HG03135 (cell line): ENCODE data around the gene VTI1A.
"Not testable (repeated sequence)": the region's sequence is repeated elsewhere in the genome, so short reads cannot be mapped to it uniquely, and the experiment has no call there.

Experiments
- ATAC-seq: cut with Tn5 transposase; IDR thresholded peaks from one replicate; pipeline ENCODE4 v1.9.1; 2021; ENCODE audit warnings: mild to moderate bottlenecking, moderate library complexity; ENCODE audit not compliant: unreplicated experiment

VTI1A gene

DNA sequence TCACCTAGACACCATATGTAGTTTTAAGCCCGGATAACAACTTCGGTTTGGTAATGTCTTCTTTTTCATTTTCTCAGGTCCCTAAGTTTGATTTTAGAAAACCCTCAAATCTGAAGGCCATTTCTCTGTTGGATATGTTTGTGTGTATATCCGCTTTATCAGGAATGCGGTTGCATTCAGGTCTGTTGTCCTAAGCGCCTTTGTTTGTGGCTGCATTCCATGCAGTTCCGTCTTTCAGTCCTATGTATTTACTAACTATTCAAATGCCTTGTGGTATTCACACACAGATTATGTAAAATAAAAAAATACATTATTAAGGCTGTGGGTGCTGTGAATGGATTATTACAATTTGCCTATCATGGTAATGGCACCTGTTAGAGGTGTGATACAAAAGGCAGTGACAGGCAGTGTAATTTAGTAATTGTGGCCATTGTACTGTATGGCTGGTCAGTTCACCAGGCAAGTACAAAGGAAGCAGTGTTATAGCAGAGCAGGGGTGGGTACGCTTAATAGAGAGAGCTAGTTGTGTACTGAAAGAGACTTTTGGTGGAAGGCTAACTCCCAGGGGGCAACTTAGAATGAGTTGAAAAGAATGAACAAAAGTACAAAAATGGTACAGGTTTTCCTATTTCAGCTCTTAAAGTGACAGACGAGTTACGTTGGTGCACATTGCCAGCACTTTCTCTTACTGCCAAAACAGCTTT is 136.4 kb downstream of the VTI1A start:
- no peak for ATAC-seq

DNA sequence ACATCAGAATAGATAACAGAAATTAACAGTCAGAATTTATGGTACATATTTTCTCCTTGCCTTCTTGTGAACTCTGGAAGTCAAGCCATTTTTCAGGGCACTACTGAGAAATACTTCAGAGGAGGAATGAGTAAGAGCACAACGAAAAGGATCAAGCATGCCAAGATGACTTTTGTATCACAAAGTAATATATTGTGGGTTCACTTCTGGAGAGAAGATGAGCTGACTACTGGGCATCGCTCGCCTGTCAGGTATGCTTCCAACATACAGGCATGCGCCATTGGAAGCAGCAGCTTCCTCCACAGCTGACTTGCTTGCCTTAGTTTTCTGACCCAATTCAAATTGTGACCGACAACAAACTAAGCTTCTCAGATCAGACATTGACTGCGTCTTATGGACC is 137.3 kb downstream of the VTI1A start:
- no peak for ATAC-seq

DNA sequence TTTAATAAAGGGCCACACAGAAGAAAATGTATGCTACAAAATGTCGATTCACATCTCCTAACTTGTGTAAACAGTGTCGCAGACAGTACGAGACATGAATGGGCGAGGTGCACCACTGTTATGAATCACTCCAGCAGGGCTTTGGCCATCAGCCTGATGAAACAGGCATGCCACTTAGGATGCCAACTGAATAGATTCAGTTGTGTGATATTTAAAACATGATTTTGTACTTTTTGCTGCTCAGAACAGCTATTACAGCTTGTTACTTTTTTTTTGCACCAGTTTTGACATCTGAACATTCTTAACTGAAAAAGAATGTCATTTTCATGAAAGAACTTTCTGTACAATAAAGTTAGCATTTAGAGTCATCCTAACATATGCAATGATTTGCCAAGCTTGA is 138.1 kb downstream of the VTI1A start:
- no peak for ATAC-seq

DNA sequence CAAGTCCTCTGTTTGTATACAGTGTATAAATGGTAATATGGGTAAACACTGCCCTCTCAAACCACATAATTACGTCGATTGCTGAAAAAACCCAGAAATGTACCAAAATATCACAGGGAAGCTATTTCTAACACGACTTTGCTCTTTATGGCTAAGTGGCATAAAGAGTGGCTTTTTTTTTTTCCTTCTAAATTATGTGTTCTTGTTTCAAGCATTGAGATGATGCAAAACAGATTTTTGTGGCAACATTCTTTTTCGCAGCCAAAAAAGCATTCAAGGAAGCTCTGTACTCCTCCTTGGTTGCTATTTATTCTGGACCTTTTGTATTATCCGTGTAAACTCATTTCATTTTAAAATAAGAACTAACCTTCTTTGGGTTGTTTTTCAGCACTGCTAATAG is 138.9 kb downstream of the VTI1A start:
- no peak for ATAC-seq

DNA sequence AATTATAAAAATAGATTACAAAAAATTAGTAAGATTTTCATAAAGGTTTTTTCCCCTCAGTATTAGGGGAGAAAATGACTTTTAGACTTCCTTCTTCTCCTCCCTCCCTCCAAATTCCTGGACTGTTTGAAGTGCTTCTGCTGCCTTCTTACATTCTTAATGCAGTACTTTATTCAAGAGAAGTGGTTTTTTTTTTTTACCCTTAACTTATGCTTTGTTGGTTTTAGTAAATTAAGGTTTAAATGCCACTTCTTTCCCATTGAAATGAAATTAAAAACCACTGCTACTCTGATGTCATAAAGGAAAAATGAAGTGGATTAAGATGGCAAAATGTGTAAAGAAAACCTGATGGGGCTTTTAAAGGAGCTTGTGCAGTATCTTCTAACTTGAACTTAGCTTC is 140.7 kb downstream of the VTI1A start:
- ATAC-seq: no peak

DNA sequence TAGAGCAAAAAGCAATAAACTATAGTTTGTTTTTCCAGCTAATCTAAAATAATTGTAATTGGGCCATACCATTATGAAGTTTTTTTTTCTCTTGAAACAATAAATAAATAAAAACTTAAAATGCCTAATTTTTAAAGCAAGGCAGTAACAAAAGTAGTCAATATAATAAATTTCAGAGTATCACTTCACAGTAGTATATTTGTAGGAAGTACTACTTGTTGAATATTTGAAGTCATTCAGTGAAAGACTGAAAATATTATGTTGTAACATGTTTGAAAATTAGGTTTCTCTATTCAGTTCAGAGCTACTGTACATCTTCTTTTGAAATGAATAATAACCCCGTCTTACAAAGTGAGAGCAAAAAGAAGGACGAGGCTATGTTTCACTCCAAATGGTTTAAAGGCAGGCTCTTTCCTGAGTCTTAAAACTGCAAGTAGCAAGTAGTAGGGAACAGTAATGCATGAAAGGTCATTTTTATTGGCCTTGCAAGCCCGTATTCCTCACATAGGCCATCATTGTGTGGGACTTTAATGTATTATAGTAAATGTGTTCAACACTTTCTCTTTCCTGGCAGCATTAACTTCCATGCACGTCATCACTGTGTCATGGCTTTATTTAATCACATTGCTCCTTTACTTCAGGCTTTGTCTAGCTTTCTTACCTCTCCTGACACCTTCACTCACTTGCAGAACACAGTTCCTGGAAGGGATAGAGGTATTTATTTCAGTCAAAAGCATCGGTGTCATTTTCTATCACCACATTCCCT is 141.4 kb downstream of the VTI1A start:
- ATAC-seq: no peak

DNA sequence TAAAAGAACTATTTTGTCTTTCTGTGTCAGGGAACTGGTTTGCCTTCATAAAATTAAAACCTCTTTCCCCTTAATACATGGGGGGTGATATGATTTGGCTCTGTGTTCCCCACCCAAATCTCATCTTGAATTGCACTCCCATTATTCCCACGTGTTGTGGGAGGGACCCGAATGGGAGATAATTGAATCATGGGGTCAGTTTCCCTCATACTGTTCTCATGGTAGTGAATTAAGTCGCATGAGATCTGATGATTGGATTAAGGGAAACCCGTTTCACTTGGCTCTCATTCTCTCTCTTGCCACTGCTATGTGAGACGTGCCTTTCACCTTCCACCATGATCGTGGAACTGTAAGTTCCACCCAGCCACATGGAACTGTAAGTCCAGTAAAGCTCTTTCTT is 142.1 kb downstream of the VTI1A start:
- ATAC-seq: no peak

DNA sequence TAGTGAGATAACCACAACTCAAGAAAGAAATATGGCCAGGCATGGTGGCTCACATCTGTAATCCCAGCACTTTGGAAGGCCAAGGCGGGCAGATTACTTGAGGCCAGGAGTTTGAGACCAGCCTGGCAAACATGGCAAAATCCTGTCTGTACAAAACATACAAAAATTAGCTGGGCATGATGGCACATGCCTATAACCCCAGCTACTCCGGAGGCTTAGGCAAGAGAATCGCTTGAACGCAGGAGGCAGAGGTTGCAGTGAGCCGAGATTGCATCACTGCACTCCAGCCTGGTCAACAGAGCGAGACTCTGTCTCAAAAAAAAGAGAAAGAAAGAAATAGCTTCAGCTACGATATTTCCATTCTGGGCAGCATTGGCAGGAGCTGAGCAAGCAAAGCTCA is 143.8 kb downstream of the VTI1A start:
- not testable (repeated sequence) for ATAC-seq

DNA sequence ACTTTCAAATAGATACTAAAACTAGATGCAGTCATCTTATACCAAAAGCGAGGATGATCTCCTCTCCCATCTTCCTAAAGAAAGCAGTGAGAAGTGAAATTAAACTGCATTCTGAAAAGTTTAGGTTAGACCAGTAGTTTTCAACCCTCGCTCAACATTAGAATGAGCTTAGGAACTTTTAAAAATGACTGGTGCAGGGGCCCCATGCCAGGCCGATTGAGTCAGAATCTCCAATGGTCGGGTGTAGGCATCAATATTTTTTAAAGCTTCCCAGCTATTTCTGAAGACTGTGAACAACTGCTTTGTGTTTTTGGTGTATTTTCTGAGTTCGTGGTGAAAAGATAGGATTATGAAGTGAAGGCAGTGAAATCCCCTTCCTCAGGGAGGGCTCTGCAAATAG is 146.0 kb downstream of the VTI1A start:
- ATAC-seq: no peak

DNA sequence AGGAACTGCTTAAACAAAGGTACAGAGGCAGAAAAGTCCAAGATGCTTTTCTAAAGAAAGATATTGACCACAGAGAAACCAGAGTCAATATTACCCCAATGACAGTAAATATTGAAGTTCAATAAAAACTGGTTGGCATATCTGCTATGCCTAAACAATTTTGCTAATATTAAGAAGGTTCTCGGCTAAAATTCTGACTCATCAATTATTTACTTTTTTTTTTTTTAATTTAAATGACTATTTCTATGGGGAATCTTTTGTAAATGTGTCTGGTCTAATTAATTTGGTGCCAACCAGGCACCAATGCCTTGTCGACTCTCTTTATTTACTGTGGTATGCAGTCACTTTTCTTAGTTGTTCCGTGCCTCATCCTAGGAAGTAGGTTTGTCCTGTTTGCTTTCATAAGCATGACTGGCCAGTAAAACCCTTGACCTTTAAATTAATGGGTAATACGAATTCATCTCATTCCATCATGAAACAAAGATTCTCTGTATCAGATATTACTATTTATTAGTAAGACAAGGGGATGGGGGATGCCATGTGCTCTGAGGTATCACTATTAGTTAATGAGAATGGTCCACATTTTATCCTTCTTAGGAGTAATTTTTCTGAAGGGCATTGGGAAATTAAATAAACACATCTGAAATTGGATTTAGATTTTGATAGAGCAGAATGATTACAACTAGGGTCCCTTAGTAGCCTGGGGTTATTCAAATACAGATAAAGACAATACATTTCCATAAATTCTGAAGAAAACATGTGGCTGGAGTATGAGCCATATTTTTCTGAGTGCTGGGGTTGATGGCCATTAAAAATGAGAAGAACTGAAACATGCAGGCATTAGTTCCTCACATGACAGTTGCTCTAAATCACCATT is 154.4 kb downstream of the VTI1A start:
- ATAC-seq: no peak

DNA sequence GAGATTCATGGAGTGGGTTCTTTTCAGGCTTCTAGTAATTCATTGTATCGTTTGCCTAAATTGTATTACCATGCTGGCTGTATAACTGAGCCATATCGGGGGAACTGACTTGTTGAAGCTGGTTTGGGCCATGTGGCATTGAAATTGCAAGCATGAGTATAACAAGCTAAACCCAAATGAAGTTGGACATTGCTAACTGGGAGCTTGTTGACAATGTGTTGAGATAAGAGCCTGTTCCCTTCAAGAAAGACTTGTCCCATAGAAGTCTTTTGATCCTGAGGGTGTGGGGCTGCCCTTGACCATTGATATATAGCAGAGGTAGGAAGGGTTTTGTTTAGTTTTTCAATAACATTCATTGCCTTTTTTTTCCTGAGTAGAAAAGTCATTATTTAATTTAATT is 156.0 kb downstream of the VTI1A start:
- no peak for ATAC-seq

DNA sequence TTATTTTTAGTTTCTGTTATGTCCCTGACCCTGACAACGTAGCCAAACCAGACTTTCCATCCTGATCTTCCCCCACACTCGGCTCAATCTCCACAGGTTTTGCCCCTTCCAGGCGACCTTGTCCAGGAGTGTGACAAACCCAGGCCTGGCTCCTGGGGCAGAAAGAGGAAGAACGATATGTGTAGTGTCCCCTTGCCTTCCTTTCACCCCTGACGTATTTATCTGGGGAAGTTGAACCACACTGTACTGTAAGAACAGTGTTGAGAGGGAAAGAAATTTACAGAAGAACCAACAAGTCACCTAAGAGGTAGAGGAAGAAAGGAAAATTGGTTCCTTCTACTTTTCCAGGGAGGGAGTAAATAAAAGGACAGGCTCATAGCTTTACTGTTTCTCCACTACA is 158.0 kb downstream of the VTI1A start:
- no peak for ATAC-seq

DNA sequence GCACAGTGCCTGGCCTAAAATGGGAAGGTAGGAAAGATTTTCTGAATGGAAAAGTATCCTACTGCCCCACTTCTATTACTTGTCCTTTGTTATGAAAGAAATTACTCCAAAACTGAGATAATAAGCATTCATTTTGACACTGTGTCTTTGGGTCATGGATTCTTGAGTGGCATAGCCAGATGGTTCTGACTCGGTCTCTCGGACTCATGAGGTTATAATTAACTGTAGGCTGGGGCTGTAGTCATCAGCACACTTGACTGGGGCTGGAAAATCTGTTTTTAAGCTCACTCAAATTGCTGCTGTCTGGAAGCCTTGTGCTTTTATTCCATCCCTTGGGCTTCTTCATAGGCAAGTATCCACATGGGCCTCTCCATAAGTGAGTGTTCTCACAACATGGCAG is 160.5 kb downstream of the VTI1A start:
- no peak for ATAC-seq

DNA sequence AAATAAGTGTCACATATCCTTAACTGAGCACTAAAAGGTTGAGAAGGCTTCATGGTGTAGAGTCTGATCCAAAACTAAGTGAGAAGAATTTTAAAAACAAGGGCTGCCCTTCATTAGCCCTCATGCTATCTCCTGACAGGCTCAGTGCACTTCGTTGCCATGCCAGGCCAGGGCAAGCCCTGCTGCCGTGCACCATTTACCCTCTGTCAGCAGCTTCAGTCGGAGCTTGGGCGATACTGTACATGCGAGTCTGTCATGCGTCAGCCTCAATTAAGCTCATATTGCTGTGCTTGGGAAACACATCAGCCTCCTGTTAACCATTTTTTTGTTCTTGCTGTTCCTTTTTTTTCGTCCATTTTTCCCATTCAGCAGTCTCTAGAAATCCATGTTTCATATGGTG is 166.6 kb downstream of the VTI1A start:
- no peak for ATAC-seq

DNA sequence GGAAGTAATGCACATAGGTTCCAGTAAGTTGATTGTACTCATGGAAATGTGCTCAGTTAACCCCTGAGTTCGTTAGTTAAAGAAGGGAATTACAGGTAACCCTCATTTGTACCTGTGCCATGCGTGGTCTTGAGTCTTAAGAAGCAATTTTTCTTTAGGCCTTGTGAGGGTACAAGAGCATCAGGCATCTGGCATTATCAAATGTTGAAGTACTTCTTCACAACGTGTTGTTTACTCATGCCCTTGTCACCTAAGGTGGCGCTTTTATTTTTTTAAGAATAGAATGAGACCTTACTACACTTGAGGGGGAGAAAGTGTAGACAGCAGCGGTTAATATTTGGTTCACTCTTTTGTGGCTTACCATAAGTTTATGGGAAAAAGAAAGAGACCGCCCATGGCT is 167.1 kb downstream of the VTI1A start:
- no peak for ATAC-seq

DNA sequence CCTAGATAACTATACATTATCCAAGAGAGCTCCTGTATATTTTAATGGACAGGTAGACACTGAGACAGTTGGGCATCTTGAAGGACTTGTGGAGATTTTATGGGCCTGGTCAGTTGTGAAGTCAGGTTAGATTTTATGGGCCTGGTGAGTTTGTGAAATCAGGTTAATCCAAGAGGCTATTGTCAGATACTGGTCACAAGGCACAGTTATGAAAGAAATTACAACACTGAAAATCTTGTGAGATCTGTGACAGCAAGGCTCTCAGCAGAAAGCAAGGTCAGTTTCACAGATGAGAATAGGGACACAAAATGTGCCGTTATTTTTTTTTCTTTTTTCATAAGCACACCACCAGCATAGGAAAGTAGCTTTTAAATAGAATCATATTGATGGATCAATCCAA is 167.6 kb downstream of the VTI1A start:
- ATAC-seq: no peak

DNA sequence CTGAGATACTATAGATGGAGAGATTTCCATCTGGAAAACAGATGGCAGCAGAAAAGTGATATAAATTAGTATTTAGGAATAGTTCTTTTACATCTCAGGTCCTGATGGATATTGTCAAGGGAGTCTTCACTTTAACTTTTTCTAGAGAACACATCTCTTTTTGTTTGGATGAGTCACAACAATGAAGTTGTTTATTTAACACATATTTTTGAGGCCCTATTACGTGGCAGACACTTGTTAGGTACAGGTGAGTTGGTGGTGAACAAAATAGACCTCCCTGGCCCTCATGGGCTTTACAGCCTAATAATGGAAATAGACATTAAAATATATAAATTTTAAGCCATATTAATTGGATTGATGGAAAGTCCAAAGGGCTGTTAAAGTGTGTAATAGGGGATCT is 168.3 kb downstream of the VTI1A start:
- ATAC-seq: no peak

DNA sequence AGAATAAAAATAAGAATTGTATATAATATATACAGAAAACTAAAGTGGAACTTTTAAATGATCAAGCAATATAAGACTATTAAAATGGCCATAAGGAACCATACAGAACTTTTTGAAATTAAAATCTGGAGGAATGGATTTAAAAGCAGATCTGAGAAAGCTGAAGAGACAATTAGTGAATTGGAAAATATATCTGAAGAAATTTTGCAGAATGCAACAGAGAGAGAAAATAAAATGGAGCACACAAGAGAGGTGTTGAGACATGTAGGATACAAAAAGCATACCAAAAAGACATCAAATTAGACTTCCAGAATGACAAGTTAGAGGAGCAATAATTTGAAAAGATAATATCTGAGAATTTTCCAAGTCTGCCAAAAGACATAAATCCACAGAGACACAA is 169.6 kb downstream of the VTI1A start:
- ATAC-seq: no peak

DNA sequence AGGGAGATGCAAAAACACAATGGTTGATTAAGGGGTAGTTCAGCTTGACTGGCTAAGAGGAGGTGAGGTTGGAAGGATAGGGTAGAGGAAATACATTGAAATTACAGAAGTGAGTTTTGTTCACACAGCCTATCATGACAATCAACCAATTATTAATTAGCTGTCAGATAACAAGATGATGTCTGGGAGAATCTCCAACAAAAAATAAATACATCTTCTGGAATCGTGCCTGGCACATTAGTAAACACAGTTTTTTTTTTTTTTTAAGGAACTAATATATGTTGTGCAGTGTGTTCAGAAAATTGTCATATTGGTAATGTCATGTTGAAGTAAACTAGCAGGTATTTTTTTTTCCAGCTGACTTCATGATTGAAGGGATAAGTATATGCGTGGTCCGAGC is 171.8 kb downstream of the VTI1A start:
- no peak for ATAC-seq

DNA sequence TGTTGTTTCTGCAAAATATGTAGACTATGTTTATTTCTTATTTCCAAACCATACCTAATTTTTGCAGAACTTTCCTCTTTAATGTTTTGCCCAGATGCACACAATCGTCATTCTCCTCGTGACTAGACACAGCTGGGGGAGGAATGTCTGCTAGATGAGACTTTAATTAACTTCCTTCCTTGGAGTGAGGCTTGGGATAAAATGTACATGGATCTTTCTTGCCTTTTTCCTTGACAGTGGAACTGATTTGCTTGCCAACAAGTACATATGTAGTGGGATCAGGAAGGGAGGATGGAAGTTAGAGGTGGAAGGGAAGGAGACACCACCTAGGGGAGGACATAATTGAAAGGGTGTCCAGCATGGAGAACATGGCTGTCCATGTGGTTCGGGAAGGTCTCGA is 172.5 kb downstream of the VTI1A start:
- ATAC-seq: no peak

DNA sequence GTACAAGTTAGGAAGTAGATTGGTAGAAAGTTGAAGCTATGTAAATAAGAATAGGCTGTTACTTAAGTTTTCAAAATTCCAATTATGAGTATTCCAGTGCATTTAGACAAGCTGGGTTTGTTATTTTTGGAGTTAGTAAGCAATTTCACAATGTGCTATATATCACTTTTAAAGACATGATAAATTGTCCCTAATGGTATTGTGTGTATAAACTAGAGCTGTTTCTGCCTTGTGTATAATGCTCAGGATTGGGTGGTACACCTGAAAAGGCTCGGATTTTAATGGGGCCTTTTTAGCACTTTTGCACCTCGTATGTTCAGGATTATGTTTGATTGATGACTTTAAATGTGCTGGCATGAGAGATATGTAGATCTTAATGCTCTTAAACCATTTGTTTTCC is 175.8 kb downstream of the VTI1A start:
- ATAC-seq: no peak

DNA sequence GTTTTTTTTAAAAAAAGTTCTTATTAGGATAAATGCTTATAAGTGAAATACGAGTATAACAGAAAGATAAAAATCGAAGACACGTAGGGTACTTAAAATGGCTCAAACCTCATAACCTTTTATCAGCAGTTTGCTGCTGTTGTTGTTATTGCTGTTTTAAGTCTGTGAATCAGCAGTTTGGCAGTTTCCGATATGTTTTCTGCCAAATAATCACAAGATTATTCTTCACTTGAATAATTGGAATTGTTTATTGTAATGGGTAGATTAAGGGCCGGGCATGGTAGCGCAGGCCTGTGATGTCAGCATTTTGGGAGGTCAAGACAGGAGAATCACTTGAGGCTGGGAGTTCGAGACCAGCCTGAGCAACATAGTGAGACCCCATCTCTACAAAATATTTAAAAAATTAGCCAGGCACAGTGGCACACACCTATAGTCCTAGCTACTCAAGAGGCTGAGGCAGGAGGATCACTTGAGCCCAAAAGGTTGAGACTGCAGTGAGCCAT is 177.6 kb downstream of the VTI1A start:
- ATAC-seq: no peak
